HG03108 (cell line): ENCODE data around the gene GALNT2.
A peak's percentile ranks its signal among the peaks of the same experiment; 100 is the strongest.

Experiments
- ATAC-seq: cut with Tn5 transposase; IDR thresholded peaks from one replicate; pipeline ENCODE4 v1.9.1; 2021; ENCODE audit warnings: moderate library complexity; ENCODE audit not compliant: unreplicated experiment

Gene GALNT2

GRCh38 chr1:230090194-230090711 lies 23.2 kb downstream of the GALNT2 start:
- ATAC-seq = no peak

GRCh38 chr1:230091473-230092231 lies 24.6 kb downstream of the GALNT2 start:
- ATAC-seq = no peak

- no peak for ATAC-seq
Observed at GRCh38 chr1:230094746-230095145, 27.7 kb downstream of the GALNT2 start.

GRCh38 chr1:230095938-230096337 lies 28.9 kb downstream of the GALNT2 start:
- ATAC-seq = no peak

GRCh38 chr1:230097370-230097769 lies 30.3 kb downstream of the GALNT2 start:
- ATAC-seq = no peak

GRCh38 chr1:230098723-230099122 lies 31.7 kb downstream of the GALNT2 start:
- no peak for ATAC-seq

- no peak for ATAC-seq
Observed at GRCh38 chr1:230099465-230099864, 32.4 kb downstream of the GALNT2 start.

GRCh38 chr1:230100932-230101331 lies 33.9 kb downstream of the GALNT2 start:
- ATAC-seq = no peak

- no peak for ATAC-seq
Observed at GRCh38 chr1:230101556-230101955, 34.5 kb downstream of the GALNT2 start.

GRCh38 chr1:230102046-230102445 lies 35.0 kb downstream of the GALNT2 start:
- ATAC-seq = no peak

- ATAC-seq = no peak
Observed at GRCh38 chr1:230102472-230102871, 35.4 kb downstream of the GALNT2 start.

GRCh38 chr1:230103306-230104173 lies 36.5 kb downstream of the GALNT2 start:
- no peak for ATAC-seq

GRCh38 chr1:230104395-230105244 lies 37.6 kb downstream of the GALNT2 start:
- peak; percentile 45 for ATAC-seq

GRCh38 chr1:230105245-230105753 lies 38.3 kb downstream of the GALNT2 start:
- no peak for ATAC-seq

GRCh38 chr1:230105754-230106625 lies 39.0 kb downstream of the GALNT2 start:
- ATAC-seq = peak; percentile 19

- ATAC-seq = no peak
Observed at GRCh38 chr1:230107941-230108340, 40.9 kb downstream of the GALNT2 start.

- no peak for ATAC-seq
Observed at GRCh38 chr1:230108580-230108979, 41.5 kb downstream of the GALNT2 start.

GRCh38 chr1:230109066-230109465 lies 42.0 kb downstream of the GALNT2 start:
- ATAC-seq = no peak

- ATAC-seq = peak; percentile 78
Observed at GRCh38 chr1:230109895-230110667, 43.0 kb downstream of the GALNT2 start.
